Right cardiac atrium (tissue), 5 donors: ENCODE results near the gene VSTM4. TPM values are rescaled to one million over a fixed set of nuclear protein-coding genes. Genes with fewer than 3 reads are reported as not detected.

Source experiments
- ATAC-seq, 2 donors: fragments of 200-7000 bp; cut with Tn5 transposase; one replicate each; pipeline versions ENCODE4 v1.8.0 to v1.9.1; 2020; ENCODE audit warnings: moderate library complexity in 2 of 2, mild to moderate bottlenecking in 1 of 2
- DNase-seq, 3 donors: peaks; one replicate each; pipeline ENCODE4 v3.0.0-alpha.2; 2020
- H3K27ac ChIP-seq: one replicate; pipeline ENCODE4 v1.5.1; 2013; ENCODE audit warnings: mild to moderate bottlenecking, low read length, control low read depth, moderate library complexity
- H3K27me3 ChIP-seq: one replicate; pipeline ENCODE4 v1.6.1; 2013; ENCODE audit not compliant: control insufficient read depth, insufficient read depth
- H3K4me1 ChIP-seq: one replicate; pipeline ENCODE4 v1.6.1; 2013; ENCODE audit warnings: low read length; ENCODE audit not compliant: control insufficient read depth, insufficient read depth
- H3K4me3 ChIP-seq: one replicate; pipeline ENCODE4 v1.5.1; 2013; ENCODE audit warnings: low read length, control low read depth
- H3K9me3 ChIP-seq: one replicate; pipeline ENCODE4 v1.6.1; 2013; ENCODE audit warnings: low read length; ENCODE audit not compliant: control insufficient read depth
- WGBS: extraction: QIAGEN DNeasy Blood & Tissue Kit; methylation state at CpG from one replicate; pipeline ENCODE4 v1.1.7; 2013; 5-methylcytosine and 5-hydroxymethylcytosine counted together
- intact Hi-C, 4 donors: fragments of 100-400 bp; cut with DNase I; formaldehyde crosslinking; loops; one replicate each; pipeline versions ENCODE4 v1.11.0 to v1.14.0; 2022 to 2023
- polyA plus RNA-seq: library from polyadenylated mRNA; stranded (reverse); fragments of 200-250 nt; gene quantifications from one replicate; pipeline ENCODE4 v1.2.3, GENCODE V29; 2013
- total RNA-seq, 4 donors: library from RNA; stranded (reverse); fragmentation: NEBNext Ultra II Directional; extraction: Animal tissue kit (Norgen Biotek cat#: 25700); gene quantifications; one replicate each; pipeline ENCODE4 v1.2.1, GENCODE V29; 2021
- donor health status: healthy with polysubstance abuse.
- donor health status: DM: no; HTN: yes; CAD: no.
- donor health status: DM: no; HTN: no; CAD: no.
- donor health status: DM: no; HTN: yes; CAD: no; lungs with severe emphysema.
- donor health status: DM: yes; HTN: yes; CAD: no.

Gene VSTM4
- total and polyA plus RNA-seq, 5 donors, result 9.9 to 23.8 (median 21.4) TPM

- intact Hi-C loops, result no loop called here
- no peak overlapping the region for H3K27ac ChIP-seq
- ATAC-seq (no peak), DNase-seq (peak in 1 of 3 donors; percentile 6)
- H3K27me3 ChIP-seq, result no peaks in the 10 kb centered on the region
- peaks cover 22% of the 10 kb centered on the region for H3K4me1 ChIP-seq
- H3K9me3 ChIP-seq, result no peaks in the 10 kb centered on the region
- H3K4me3 ChIP-seq, result no peak overlapping the region
- WGBS, result 93% methylated on average over 13 of the region's 13 CpGs
Observed at GRCh38 chr10:49091450-49092210, 23.7 kb downstream of the VSTM4 start.

GRCh38 chr10:49090696-49091380, 24.5 kb downstream of the VSTM4 start:
- DNase-seq (peak in 1 of 3 donors; percentile 6), ATAC-seq (no peak)
- intact Hi-C loops, result no loop called here
- H3K27me3 ChIP-seq, result no peaks in the 10 kb centered on the region
- H3K4me3 ChIP-seq, result no peak overlapping the region
- WGBS, result 75% methylated on average over 6 of the region's 6 CpGs
- H3K4me1 ChIP-seq, result peaks cover 22% of the 10 kb centered on the region
- no peak overlapping the region for H3K27ac ChIP-seq
- H3K9me3 ChIP-seq, result no peaks in the 10 kb centered on the region

GRCh38 chr10:49090189-49090575, 25.1 kb downstream of the VSTM4 start:
- no peaks in the 10 kb centered on the region for H3K9me3 ChIP-seq
- WGBS, result 45% methylated on average over 1 of the region's 1 CpG
- intact Hi-C loops, result no loop called here
- ATAC-seq (no peak), DNase-seq (no peak)
- H3K4me1 ChIP-seq, result peaks cover 20% of the 10 kb centered on the region
- H3K4me3 ChIP-seq, result no peak overlapping the region
- H3K27ac ChIP-seq, result peak overlapping the region; percentile 18
- H3K27me3 ChIP-seq, result no peaks in the 10 kb centered on the region

GRCh38 chr10:49089557-49090188, 25.6 kb downstream of the VSTM4 start:
- Histone ChIP-seq H3K27ac (no peak overlapping the region), H3K4me3 (no peak overlapping the region), H3K9me3 (no peaks in the 10 kb centered on the region), H3K27me3 (no peaks in the 10 kb centered on the region), H3K4me1 (peaks cover 20% of the 10 kb centered on the region)
- ATAC-seq (peak; percentile 53 to 69), DNase-seq (peak in 1 of 3 donors; percentile 24)
- WGBS, result 33% methylated on average over 3 of the region's 3 CpGs
- intact Hi-C loops, result no loop called here

- WGBS, result 81% methylated on average over 2 of the region's 2 CpGs
- intact Hi-C loops, result no loop called here
- Histone ChIP-seq H3K4me1 (peaks cover 20% of the 10 kb centered on the region), H3K27ac (peak overlapping the region; percentile 36), H3K27me3 (no peaks in the 10 kb centered on the region), H3K4me3 (no peak overlapping the region), H3K9me3 (no peaks in the 10 kb centered on the region)
- ATAC-seq, result no peak
- no peak for DNase-seq
Observed at GRCh38 chr10:49089152-49089551, 26.2 kb downstream of the VSTM4 start.

- Histone ChIP-seq H3K27me3 (no peaks in the 10 kb centered on the region), H3K27ac (no peak overlapping the region), H3K4me1 (peaks cover 23% of the 10 kb centered on the region), H3K4me3 (no peak overlapping the region), H3K9me3 (no peaks in the 10 kb centered on the region)
- ATAC-seq (no peak), DNase-seq (no peak)
- 90% methylated on average over 3 of the region's 3 CpGs for WGBS
- intact Hi-C loops, result no loop called here
Observed at GRCh38 chr10:49086889-49087288, 28.4 kb downstream of the VSTM4 start.

GRCh38 chr10:49083261-49083660, 32.1 kb downstream of the VSTM4 start:
- 32% methylated on average over 8 of the region's 8 CpGs for WGBS
- peak; percentile 57 to 85 for ATAC-seq
- Histone ChIP-seq H3K9me3 (no peaks in the 10 kb centered on the region), H3K27ac (peak overlapping the region; percentile 72), H3K27me3 (no peaks in the 10 kb centered on the region), H3K4me3 (no peak overlapping the region), H3K4me1 (peaks cover 15% of the 10 kb centered on the region)
- peak; percentile 42 to 87 (median 75) for DNase-seq
- intact Hi-C loops, result no loop called here

- Histone ChIP-seq H3K4me3 (no peak overlapping the region), H3K9me3 (no peaks in the 10 kb centered on the region), H3K4me1 (peaks cover 15% of the 10 kb centered on the region), H3K27ac (peak overlapping the region; percentile 72), H3K27me3 (no peaks in the 10 kb centered on the region)
- WGBS, result 93% methylated on average over 2 of the region's 2 CpGs
- DNase-seq (peak in 2 of 3 donors; percentile 3 to 65), ATAC-seq (peak in 1 of 2 donors; percentile 10)
- intact Hi-C loops, result no loop called here
Observed at GRCh38 chr10:49082766-49083165, 32.6 kb downstream of the VSTM4 start.

- peak; percentile 59 to 86 (median 81) for DNase-seq
- H3K27ac ChIP-seq, result peak overlapping the region; percentile 13
- no peak overlapping the region for H3K4me3 ChIP-seq
- WGBS, result 53% methylated on average over 9 of the region's 9 CpGs
- intact Hi-C loops, result no loop called here
- H3K27me3 ChIP-seq, result no peaks in the 10 kb centered on the region
- peak; percentile 40 to 67 for ATAC-seq
- peaks cover 19% of the 10 kb centered on the region for H3K4me1 ChIP-seq
- no peaks in the 10 kb centered on the region for H3K9me3 ChIP-seq
Observed at GRCh38 chr10:49081547-49082275, 33.6 kb downstream of the VSTM4 start.

GRCh38 chr10:49080965-49081364, 34.4 kb downstream of the VSTM4 start:
- WGBS, result 59% methylated on average over 3 of the region's 3 CpGs
- intact Hi-C loops, result no loop called here
- Histone ChIP-seq H3K4me3 (no peak overlapping the region), H3K27me3 (no peaks in the 10 kb centered on the region), H3K4me1 (peaks cover 19% of the 10 kb centered on the region), H3K27ac (no peak overlapping the region), H3K9me3 (no peaks in the 10 kb centered on the region)
- ATAC-seq, result peak in 1 of 2 donors; percentile 3
- DNase-seq, result peak in 1 of 3 donors; percentile 27
